ENCODE measurements around the gene N4BP2L2. TPM values are rescaled to one million over a fixed set of nuclear protein-coding genes. Genes with fewer than 3 reads are reported as not detected.

The N4BP2L2 gene
- total RNA-seq, 1 experiment from 2014 or later = 111 TPM

GRCh38 chr13:32530841-32531253 is 7.7 kb downstream of the N4BP2L2 start:
- DNase-seq (ENCODE audit: low read depth) = peak; percentile 68

GRCh38 chr13:32528358-32528757 is 10.2 kb downstream of the N4BP2L2 start:
- DNase-seq (ENCODE audit: low read depth) = peak; percentile 28

GRCh38 chr13:32527151-32527550 is 11.4 kb downstream of the N4BP2L2 start:
- DNase-seq (ENCODE audit: low read depth) = no peak

- DNase-seq (ENCODE audit: low read depth) = no peak
These were observed 12.8 kb downstream of the N4BP2L2 start for GRCh38 chr13:32525766-32526165.

- no peak for DNase-seq (ENCODE audit: low read depth)
These were observed 23.3 kb downstream of the N4BP2L2 start for GRCh38 chr13:32515246-32515645.

GRCh38 chr13:32511482-32511881 is 27.1 kb downstream of the N4BP2L2 start:
- no peak for DNase-seq (ENCODE audit: low read depth)

- DNase-seq (ENCODE audit: low read depth) = no peak
These were observed 33.7 kb downstream of the N4BP2L2 start for GRCh38 chr13:32504876-32505275.

GRCh38 chr13:32504263-32504662 is 34.3 kb downstream of the N4BP2L2 start:
- DNase-seq (ENCODE audit: low read depth) = no peak

- DNase-seq (ENCODE audit: low read depth) = no peak
These were observed 34.9 kb downstream of the N4BP2L2 start for GRCh38 chr13:32503727-32504126.

GRCh38 chr13:32501064-32501463 is 37.5 kb downstream of the N4BP2L2 start:
- DNase-seq (ENCODE audit: low read depth) = peak; percentile 4

- no peak for DNase-seq (ENCODE audit: low read depth)
These were observed 38.9 kb downstream of the N4BP2L2 start for GRCh38 chr13:32499538-32500210.

- no peak for DNase-seq (ENCODE audit: low read depth)
These were observed 41.0 kb downstream of the N4BP2L2 start for GRCh38 chr13:32497589-32497988.

- no peak for DNase-seq (ENCODE audit: low read depth)
These were observed 41.9 kb downstream of the N4BP2L2 start for GRCh38 chr13:32496599-32497160.

- no peak for DNase-seq (ENCODE audit: low read depth)
These were observed 42.8 kb downstream of the N4BP2L2 start for GRCh38 chr13:32495841-32496240.

- no peak for DNase-seq (ENCODE audit: low read depth)
These were observed 43.2 kb downstream of the N4BP2L2 start for GRCh38 chr13:32495429-32495828.

- no peak for DNase-seq (ENCODE audit: low read depth)
These were observed 47.6 kb downstream of the N4BP2L2 start for GRCh38 chr13:32491028-32491427.

- no peak for DNase-seq (ENCODE audit: low read depth)
These were observed 61.7 kb downstream of the N4BP2L2 start for GRCh38 chr13:32476892-32477291.

GRCh38 chr13:32476021-32476731 is 62.4 kb downstream of the N4BP2L2 start:
- DNase-seq (ENCODE audit: low read depth) = no peak

GRCh38 chr13:32474999-32475792 is 63.4 kb downstream of the N4BP2L2 start:
- DNase-seq (ENCODE audit: low read depth) = no peak

- DNase-seq (ENCODE audit: low read depth) = no peak
These were observed 64.9 kb downstream of the N4BP2L2 start for GRCh38 chr13:32473650-32474049.

GRCh38 chr13:32472194-32472621 is 66.4 kb downstream of the N4BP2L2 start:
- DNase-seq (ENCODE audit: low read depth) = no peak
